GM23338 (cell line): ENCODE results near the gene MOK. TPM values are rescaled to one million over a fixed set of nuclear protein-coding genes. Genes with fewer than 3 reads are reported as not detected.

Source experiments
- ATAC-seq: fragments of 200-7000 bp; cut with Tn5 transposase; 3 replicates; pipeline ENCODE4 v1.9.1; 2020
- DNase-seq: peaks from one replicate; pipeline ENCODE4 v3.0.0-alpha.2; 2015; ENCODE audit warnings: low spot score
- H2AFZ ChIP-seq: fragments of 200-600 bp; sonication (generic); 2 replicates; pipeline ENCODE4 v1.8.0; 2016; ENCODE audit warnings: antibody characterized with exemption, mild to moderate bottlenecking, moderate library complexity
- H3F3A ChIP-seq: fragments of 200-600 bp; sonication (generic); replicated peaks from 2 replicates; pipeline ENCODE4 v1.8.0; 2017; ENCODE audit warnings: antibody characterized with exemption, mixed run types, low read depth
- H3K27ac ChIP-seq: fragments of 200-600 bp; sonication (generic); 2 replicates; pipeline ENCODE4 v1.6.1; 2016; ENCODE audit warnings: low read depth
- H3K27me3 ChIP-seq: fragments of 200-600 bp; sonication (generic); 2 replicates; pipeline ENCODE4 v1.8.0; 2016; ENCODE audit warnings: mild to moderate bottlenecking, mixed run types, moderate library complexity; ENCODE audit not compliant: insufficient read depth
- H3K36me3 ChIP-seq: fragments of 200-600 bp; sonication (generic); 2 replicates; pipeline ENCODE4 v1.8.0; 2016; ENCODE audit warnings: mild to moderate bottlenecking; ENCODE audit not compliant: insufficient read depth
- H3K4me1 ChIP-seq: fragments of 200-600 bp; sonication (generic); 2 replicates; pipeline ENCODE4 v1.8.0; 2016; ENCODE audit warnings: mild to moderate bottlenecking, moderate library complexity; ENCODE audit not compliant: insufficient read depth
- H3K4me2 ChIP-seq: fragments of 200-600 bp; sonication (generic); 2 replicates; pipeline ENCODE4 v1.7.1; 2017; ENCODE audit warnings: mixed run types
- H3K4me3 ChIP-seq: fragments of 200-600 bp; sonication (generic); 2 replicates; pipeline ENCODE4 v1.6.1; 2016; ENCODE audit warnings: mixed run types
- H3K79me2 ChIP-seq: fragments of 200-600 bp; sonication (generic); replicated peaks from 2 replicates; pipeline ENCODE4 v1.8.0; 2017; ENCODE audit warnings: mild to moderate bottlenecking; ENCODE audit not compliant: insufficient read depth
- H3K9me2 ChIP-seq: fragments of 200-600 bp; sonication (generic); 2 replicates; pipeline ENCODE4 v1.8.0; 2017; ENCODE audit not compliant: insufficient read depth
- H4K20me1 ChIP-seq: fragments of 200-600 bp; sonication (generic); replicated peaks from 2 replicates; pipeline ENCODE4 v1.8.0; 2017; ENCODE audit warnings: mild to moderate bottlenecking; ENCODE audit not compliant: insufficient read depth
- H3K27ac Mint-ChIP-seq: 2 replicates; pipeline ENCODE4 v1.8.0; 2020; ENCODE audit warnings: inconsistent platforms, mild to moderate bottlenecking, moderate library complexity, mixed read lengths
- H3K27me3 Mint-ChIP-seq: 3 replicates; pipeline ENCODE4 v1.8.0; 2022; ENCODE audit warnings: low read depth, mild to moderate bottlenecking, moderate library complexity, mixed read lengths, inconsistent platforms; ENCODE audit not compliant: insufficient read depth, poor library complexity
- H3K36me3 Mint-ChIP-seq: 3 replicates; pipeline ENCODE4 v1.8.0; 2021; ENCODE audit warnings: low read depth, mild to moderate bottlenecking, inconsistent platforms, moderate library complexity, mixed read lengths
- H3K4me1 Mint-ChIP-seq: 3 replicates; pipeline ENCODE4 v1.8.0; 2020; ENCODE audit warnings: mild to moderate bottlenecking, inconsistent platforms, mixed read lengths
- H3K4me3 Mint-ChIP-seq: 3 replicates; pipeline ENCODE4 v1.8.0; 2021; ENCODE audit warnings: moderate library complexity, mild to moderate bottlenecking, inconsistent platforms, mixed read lengths
- H3K9me3 Mint-ChIP-seq: 3 replicates; pipeline ENCODE4 v1.8.0; 2020; ENCODE audit warnings: moderate library complexity, mild to moderate bottlenecking, inconsistent platforms, mixed read lengths
- NANOG ChIP-seq: IDR thresholded peaks from 2 replicates; pipeline ENCODE4 v1.6.1; 2016; ENCODE audit warnings: antibody characterized with exemption, borderline replicate concordance
- STAT1 ChIP-seq: IDR thresholded peaks from one replicate; pipeline ENCODE4 v1.6.1; 2016; ENCODE audit warnings: antibody characterized with exemption; ENCODE audit not compliant: unreplicated experiment
- ZNF114 ChIP-seq: fragments of 250-450 bp; sonication (Bioruptor Pico); IDR thresholded peaks from 2 replicates; pipeline ENCODE4 v1.5.0; 2020; ENCODE audit warnings: mild to moderate bottlenecking, moderate library complexity
- ZNF331 ChIP-seq: fragments of 250-450 bp; sonication (Bioruptor Pico); IDR thresholded peaks from 2 replicates; pipeline ENCODE4 v1.5.0; 2020; ENCODE audit warnings: low read depth, mild to moderate bottlenecking, moderate library complexity
- polyA plus RNA-seq: library from polyadenylated mRNA; unstranded; fragments of >200 nt; fragmentation: Nextera tagmentation; extraction: Ambion mirVana; gene quantifications from 2 replicates; pipeline ENCODE4 v1.2.1, GENCODE V29; 2016
- total RNA-seq: library from RNA; depleted of rRNA; stranded (reverse); fragments of >200 nt; shearing (Covaris generic); gene quantifications from 2 replicates; pipeline ENCODE4 v1.2.3, GENCODE V29; 2014
- TF ChIP-seq, protein P1 (sequence below): fragments of 250-450 bp; sonication (Bioruptor Pico); IDR thresholded peaks from 2 replicates; pipeline ENCODE4 v1.5.0; 2020; ENCODE audit warnings: mild to moderate bottlenecking, moderate library complexity
- TF ChIP-seq, protein P2 (sequence below), 2 experiments: fragments of 200-600 bp in 1 of 2; sonication (generic) in 1 of 2; conservative IDR thresholded peaks; 2 replicates each; pipeline versions ENCODE4 v1.5.1 to v1.6.1; 2016 to 2017; ENCODE audit warnings: antibody characterized with exemption in 2 of 2, low read depth in 2 of 2, mild to moderate bottlenecking in 2 of 2, moderate library complexity in 1 of 2
- TF ChIP-seq, protein P3 (sequence below): IDR thresholded peaks from one replicate; pipeline ENCODE4 v1.6.1; 2018; ENCODE audit warnings: antibody characterized with exemption; ENCODE audit not compliant: unreplicated experiment

MOK gene
- total and polyA plus RNA-seq, 2 experiments from 2014 or later, result 3.1 TPM

DNA sequence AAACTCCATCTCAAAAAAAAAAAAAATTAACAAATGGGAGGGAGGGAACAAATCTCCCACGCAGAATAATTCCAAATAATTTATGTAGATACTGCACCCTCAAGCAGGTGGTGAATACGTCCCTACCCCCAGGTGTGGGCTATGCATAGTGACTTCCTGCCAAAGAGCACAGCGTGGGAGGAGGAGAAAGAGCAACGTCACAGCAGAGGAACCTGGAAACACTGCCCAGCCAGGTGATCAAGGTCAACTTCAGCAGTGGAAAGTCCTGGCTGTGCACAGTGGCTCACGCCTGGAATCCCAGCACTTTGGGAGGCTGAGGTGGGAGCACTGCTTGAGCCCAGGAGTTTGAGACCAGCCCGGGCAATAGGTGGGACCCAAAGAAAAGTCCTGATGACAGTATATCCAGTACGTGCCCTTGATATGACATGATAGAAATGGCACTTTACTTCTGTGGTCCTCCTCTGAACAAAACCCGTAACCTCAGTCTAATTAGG lies 48.2 kb upstream of the MOK start (continued):
- TF ChIP-seq, protein P1, sequence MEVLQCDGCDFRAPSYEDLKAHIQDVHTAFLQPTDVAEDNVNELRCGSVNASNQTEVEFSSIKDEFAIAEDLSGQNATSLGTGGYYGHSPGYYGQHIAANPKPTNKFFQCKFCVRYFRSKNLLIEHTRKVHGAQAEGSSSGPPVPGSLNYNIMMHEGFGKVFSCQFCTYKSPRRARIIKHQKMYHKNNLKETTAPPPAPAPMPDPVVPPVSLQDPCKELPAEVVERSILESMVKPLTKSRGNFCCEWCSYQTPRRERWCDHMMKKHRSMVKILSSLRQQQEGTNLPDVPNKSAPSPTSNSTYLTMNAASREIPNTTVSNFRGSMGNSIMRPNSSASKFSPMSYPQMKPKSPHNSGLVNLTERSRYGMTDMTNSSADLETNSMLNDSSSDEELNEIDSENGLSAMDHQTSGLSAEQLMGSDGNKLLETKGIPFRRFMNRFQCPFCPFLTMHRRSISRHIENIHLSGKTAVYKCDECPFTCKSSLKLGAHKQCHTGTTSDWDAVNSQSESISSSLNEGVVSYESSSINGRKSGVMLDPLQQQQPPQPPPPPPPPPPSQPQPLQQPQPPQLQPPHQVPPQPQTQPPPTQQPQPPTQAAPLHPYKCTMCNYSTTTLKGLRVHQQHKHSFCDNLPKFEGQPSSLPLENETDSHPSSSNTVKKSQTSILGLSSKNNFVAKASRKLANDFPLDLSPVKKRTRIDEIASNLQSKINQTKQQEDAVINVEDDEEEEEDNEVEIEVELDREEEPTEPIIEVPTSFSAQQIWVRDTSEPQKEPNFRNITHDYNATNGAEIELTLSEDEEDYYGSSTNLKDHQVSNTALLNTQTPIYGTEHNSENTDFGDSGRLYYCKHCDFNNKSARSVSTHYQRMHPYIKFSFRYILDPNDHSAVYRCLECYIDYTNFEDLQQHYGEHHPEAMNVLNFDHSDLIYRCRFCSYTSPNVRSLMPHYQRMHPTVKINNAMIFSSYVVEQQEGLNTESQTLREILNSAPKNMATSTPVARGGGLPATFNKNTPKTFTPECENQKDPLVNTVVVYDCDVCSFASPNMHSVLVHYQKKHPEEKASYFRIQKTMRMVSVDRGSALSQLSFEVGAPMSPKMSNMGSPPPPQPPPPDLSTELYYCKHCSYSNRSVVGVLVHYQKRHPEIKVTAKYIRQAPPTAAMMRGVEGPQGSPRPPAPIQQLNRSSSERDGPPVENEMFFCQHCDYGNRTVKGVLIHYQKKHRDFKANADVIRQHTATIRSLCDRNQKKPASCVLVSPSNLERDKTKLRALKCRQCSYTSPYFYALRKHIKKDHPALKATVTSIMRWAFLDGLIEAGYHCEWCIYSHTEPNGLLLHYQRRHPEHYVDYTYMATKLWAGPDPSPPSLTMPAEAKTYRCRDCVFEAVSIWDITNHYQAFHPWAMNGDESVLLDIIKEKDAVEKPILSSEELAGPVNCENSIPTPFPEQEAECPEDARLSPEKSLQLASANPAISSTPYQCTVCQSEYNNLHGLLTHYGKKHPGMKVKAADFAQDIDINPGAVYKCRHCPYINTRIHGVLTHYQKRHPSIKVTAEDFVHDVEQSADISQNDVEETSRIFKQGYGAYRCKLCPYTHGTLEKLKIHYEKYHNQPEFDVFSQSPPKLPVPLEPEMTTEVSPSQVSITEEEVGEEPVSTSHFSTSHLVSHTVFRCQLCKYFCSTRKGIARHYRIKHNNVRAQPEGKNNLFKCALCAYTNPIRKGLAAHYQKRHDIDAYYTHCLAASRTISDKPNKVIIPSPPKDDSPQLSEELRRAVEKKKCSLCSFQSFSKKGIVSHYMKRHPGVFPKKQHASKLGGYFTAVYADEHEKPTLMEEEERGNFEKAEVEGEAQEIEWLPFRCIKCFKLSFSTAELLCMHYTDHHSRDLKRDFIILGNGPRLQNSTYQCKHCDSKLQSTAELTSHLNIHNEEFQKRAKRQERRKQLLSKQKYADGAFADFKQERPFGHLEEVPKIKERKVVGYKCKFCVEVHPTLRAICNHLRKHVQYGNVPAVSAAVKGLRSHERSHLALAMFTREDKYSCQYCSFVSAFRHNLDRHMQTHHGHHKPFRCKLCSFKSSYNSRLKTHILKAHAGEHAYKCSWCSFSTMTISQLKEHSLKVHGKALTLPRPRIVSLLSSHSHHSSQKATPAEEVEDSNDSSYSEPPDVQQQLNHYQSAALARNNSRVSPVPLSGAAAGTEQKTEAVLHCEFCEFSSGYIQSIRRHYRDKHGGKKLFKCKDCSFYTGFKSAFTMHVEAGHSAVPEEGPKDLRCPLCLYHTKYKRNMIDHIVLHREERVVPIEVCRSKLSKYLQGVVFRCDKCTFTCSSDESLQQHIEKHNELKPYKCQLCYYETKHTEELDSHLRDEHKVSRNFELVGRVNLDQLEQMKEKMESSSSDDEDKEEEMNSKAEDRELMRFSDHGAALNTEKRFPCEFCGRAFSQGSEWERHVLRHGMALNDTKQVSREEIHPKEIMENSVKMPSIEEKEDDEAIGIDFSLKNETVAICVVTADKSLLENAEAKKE (CRISPR knock-in tag), result no peak
- TF ChIP-seq NANOG, result no peak

DNA sequence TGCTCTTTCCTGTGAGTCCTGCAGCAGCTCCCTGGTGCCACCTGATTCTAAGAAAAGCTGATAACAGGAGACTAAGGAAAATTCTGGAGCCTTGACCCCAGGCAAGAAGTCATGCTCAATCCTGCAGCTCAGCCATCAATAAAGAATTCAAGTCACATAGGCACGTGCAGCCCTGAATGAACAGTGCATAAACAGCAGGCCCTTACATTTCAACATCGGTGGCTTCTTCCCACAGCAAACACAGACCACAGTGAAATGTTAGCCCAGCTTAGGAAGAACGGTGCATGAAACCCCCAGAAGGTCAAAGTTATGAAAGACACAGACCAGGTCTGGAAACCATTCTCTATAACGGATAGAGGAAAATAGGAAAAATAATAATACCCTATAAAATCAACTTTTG lies 47.2 kb upstream of the MOK start:
- no peak overlapping the region for H3K4me2 ChIP-seq
- ATAC-seq (no peak), DNase-seq (no peak)
- Mint-ChIP-seq H3K36me3 (peaks cover 40% of the 10 kb centered on the region), H3K4me3 (no peak overlapping the region), H3K27ac (no peak overlapping the region), H3K9me3 (no peaks in the 10 kb centered on the region), H3K27me3 (peaks cover 4% of the 10 kb centered on the region), H3K4me1 (no peaks in the 10 kb centered on the region)
- H3K9me2 ChIP-seq, result no peaks in the 10 kb centered on the region
- H3K4me3 ChIP-seq, result no peak overlapping the region
- H3F3A ChIP-seq, result 0 out of 2 replicates have a peak, but pooled peaks cover 3% of the 10 kb centered on the region
- H3K36me3 ChIP-seq, result peaks cover 10% of the 10 kb centered on the region
- H3K4me1 ChIP-seq, result no peaks in the 10 kb centered on the region
- no peaks in the 10 kb centered on the region for H3K79me2 ChIP-seq
- no peak overlapping the region for H2AFZ ChIP-seq
- H4K20me1 ChIP-seq, result no peaks in the 10 kb centered on the region
- H3K27me3 ChIP-seq, result no peaks in the 10 kb centered on the region
- H3K27ac ChIP-seq, result no peak overlapping the region
- no peak for TF ChIP-seq ZNF331 (CRISPR knock-in tag)
- TF ChIP-seq, protein P2, sequence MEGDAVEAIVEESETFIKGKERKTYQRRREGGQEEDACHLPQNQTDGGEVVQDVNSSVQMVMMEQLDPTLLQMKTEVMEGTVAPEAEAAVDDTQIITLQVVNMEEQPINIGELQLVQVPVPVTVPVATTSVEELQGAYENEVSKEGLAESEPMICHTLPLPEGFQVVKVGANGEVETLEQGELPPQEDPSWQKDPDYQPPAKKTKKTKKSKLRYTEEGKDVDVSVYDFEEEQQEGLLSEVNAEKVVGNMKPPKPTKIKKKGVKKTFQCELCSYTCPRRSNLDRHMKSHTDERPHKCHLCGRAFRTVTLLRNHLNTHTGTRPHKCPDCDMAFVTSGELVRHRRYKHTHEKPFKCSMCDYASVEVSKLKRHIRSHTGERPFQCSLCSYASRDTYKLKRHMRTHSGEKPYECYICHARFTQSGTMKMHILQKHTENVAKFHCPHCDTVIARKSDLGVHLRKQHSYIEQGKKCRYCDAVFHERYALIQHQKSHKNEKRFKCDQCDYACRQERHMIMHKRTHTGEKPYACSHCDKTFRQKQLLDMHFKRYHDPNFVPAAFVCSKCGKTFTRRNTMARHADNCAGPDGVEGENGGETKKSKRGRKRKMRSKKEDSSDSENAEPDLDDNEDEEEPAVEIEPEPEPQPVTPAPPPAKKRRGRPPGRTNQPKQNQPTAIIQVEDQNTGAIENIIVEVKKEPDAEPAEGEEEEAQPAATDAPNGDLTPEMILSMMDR (conservative IDR thresholded peaks at IDR 0.05; ENCODE audit: low read depth in 2 of 2), result no peak
- TF ChIP-seq ZNF114 (CRISPR knock-in tag), result no peak
- TF ChIP-seq, protein P3, sequence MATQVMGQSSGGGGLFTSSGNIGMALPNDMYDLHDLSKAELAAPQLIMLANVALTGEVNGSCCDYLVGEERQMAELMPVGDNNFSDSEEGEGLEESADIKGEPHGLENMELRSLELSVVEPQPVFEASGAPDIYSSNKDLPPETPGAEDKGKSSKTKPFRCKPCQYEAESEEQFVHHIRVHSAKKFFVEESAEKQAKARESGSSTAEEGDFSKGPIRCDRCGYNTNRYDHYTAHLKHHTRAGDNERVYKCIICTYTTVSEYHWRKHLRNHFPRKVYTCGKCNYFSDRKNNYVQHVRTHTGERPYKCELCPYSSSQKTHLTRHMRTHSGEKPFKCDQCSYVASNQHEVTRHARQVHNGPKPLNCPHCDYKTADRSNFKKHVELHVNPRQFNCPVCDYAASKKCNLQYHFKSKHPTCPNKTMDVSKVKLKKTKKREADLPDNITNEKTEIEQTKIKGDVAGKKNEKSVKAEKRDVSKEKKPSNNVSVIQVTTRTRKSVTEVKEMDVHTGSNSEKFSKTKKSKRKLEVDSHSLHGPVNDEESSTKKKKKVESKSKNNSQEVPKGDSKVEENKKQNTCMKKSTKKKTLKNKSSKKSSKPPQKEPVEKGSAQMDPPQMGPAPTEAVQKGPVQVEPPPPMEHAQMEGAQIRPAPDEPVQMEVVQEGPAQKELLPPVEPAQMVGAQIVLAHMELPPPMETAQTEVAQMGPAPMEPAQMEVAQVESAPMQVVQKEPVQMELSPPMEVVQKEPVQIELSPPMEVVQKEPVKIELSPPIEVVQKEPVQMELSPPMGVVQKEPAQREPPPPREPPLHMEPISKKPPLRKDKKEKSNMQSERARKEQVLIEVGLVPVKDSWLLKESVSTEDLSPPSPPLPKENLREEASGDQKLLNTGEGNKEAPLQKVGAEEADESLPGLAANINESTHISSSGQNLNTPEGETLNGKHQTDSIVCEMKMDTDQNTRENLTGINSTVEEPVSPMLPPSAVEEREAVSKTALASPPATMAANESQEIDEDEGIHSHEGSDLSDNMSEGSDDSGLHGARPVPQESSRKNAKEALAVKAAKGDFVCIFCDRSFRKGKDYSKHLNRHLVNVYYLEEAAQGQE, result no peak
- no peak for TF ChIP-seq STAT1
